OCI-LY7 (cell line): ENCODE results near the gene TUBB1. TPM values are rescaled to one million over a fixed set of nuclear protein-coding genes. Genes with fewer than 3 reads are reported as not detected.

Experiments used
- BruUV-seq: library from RNA; stranded (reverse); fragments of 400-500 nt; replicated peaks from 2 replicates; lab custom pipeline; 2021; lab: Mats Ljungman, UMichigan
- CTCF ChIA-PET: fragments of 300-600 bp; sonication (Branson Sonifier 250); formaldehyde crosslinking; loops from one replicate; lab custom pipeline; 2022; ENCODE audit warnings: antibody characterized with exemption; ENCODE audit not compliant: unreplicated experiment; lab: Charles Lee
- POLR2A ChIA-PET: fragments of 300-600 bp; sonication (Branson Sonifier 250); formaldehyde crosslinking; loops from one replicate; lab custom pipeline; 2022; ENCODE audit warnings: antibody characterized with exemption; lab: Charles Lee
- DNase-seq: peaks from one replicate; pipeline ENCODE4 v3.0.0-alpha.2; 2015; ENCODE audit warnings: low spot score
- H2AFZ ChIP-seq: fragments of 200-600 bp; sonication (generic), shearing (Covaris generic); 2 replicates; pipeline ENCODE4 v1.6.1; 2014; ENCODE audit warnings: mild to moderate bottlenecking, antibody characterized with exemption, low read length, moderate library complexity
- H3K27ac ChIP-seq: fragments of 200-600 bp; sonication (generic); 2 replicates; pipeline ENCODE4 v1.5.1; 2014; ENCODE audit warnings: mixed run types, low read depth, mild to moderate bottlenecking, moderate library complexity, low read length, inconsistent platforms; ENCODE audit not compliant: poor library complexity, severe bottlenecking
- H3K36me3 ChIP-seq: fragments of 200-600 bp; sonication (generic); 2 replicates; pipeline ENCODE4 v1.6.1; 2014; ENCODE audit warnings: mild to moderate bottlenecking, antibody characterized with exemption, low read length, moderate library complexity, mixed read lengths; ENCODE audit not compliant: insufficient read depth
- H3K4me1 ChIP-seq: fragments of 200-600 bp; sonication (generic); 2 replicates; pipeline ENCODE4 v1.5.1; 2014; ENCODE audit warnings: mild to moderate bottlenecking, low read length; ENCODE audit not compliant: insufficient read depth, poor library complexity, severe bottlenecking
- H3K4me2 ChIP-seq: fragments of 200-600 bp; sonication (generic); 2 replicates; pipeline ENCODE4 v1.6.1; 2014; ENCODE audit warnings: mild to moderate bottlenecking, low read length
- H3K4me3 ChIP-seq: fragments of 200-600 bp; sonication (generic); 2 replicates; pipeline ENCODE4 v1.5.1; 2014; ENCODE audit warnings: mild to moderate bottlenecking, low read depth, low read length; ENCODE audit not compliant: poor library complexity, severe bottlenecking
- H3K79me2 ChIP-seq: fragments of 200-600 bp; sonication (generic); 2 replicates; pipeline ENCODE4 v1.6.1; 2016; ENCODE audit warnings: low read depth, mild to moderate bottlenecking, low read length, moderate library complexity, mixed read lengths; ENCODE audit not compliant: insufficient read depth
- H3K9me2 ChIP-seq: fragments of 200-600 bp; sonication (generic); 2 replicates; pipeline ENCODE4 v1.6.1; 2016; ENCODE audit warnings: mild to moderate bottlenecking, low read length, mixed read lengths; ENCODE audit not compliant: insufficient read depth
- H3K9me3 ChIP-seq: fragments of 200-600 bp; sonication (generic); 2 replicates; pipeline ENCODE4 v1.6.1; 2014; ENCODE audit warnings: mild to moderate bottlenecking, mixed run types, low read length, mixed read lengths
- H4K20me1 ChIP-seq: fragments of 200-600 bp; sonication (generic); 2 replicates; pipeline ENCODE4 v1.6.1; 2014; ENCODE audit warnings: mild to moderate bottlenecking, antibody characterized with exemption, low read length, moderate library complexity, mixed read lengths; ENCODE audit not compliant: insufficient read depth
- CTCF ChIP-seq: fragments of 200-600 bp; sonication (generic); conservative IDR thresholded peaks from 2 replicates; pipeline ENCODE4 v1.5.1; 2014; ENCODE audit warnings: mild to moderate bottlenecking, antibody characterized with exemption, low read length, moderate library complexity, mixed read lengths
- EZH2phosphoT487 ChIP-seq: fragments of 200-600 bp; sonication (generic); IDR thresholded peaks from 2 replicates; pipeline ENCODE4 v1.6.1; 2018; ENCODE audit warnings: low read depth, borderline replicate concordance, mild to moderate bottlenecking, mixed run types, antibody characterized with exemption, low read length, moderate library complexity, mixed read lengths
- intact Hi-C: fragments of 100-400 bp; cut with micrococcal nuclease; formaldehyde crosslinking; loops from one replicate; pipeline ENCODE4 v1.10.0; 2022; ENCODE audit not compliant: unreplicated experiment
- total RNA-seq, 2 experiments: library from RNA; depleted of rRNA in 1 of 2; stranded (reverse); fragments of >200 nt in 1 of 2; shearing (Covaris generic) in 1 of 2; gene quantifications; 2 replicates each; pipeline ENCODE4 v1.2.3, GENCODE V29; 2014 to 2022

The TUBB1 gene
- total RNA-seq, 2 experiments from 2014 or later: 0.11 TPM; not detected in 1

GRCh38 chr20:58998656-58999055 is 20.6 kb upstream of the TUBB1 start:
- ChIA-PET POLR2A (no interaction called here), CTCF (no interaction called here)
- Histone ChIP-seq H3K4me3 (no peak overlapping the region), H3K36me3 (peaks cover 87% of the 10 kb centered on the region), H3K4me1 (peaks cover 6% of the 10 kb centered on the region), H3K9me2 (no peaks in the 10 kb centered on the region), H4K20me1 (peaks cover 3% of the 10 kb centered on the region; the same call in 1 of the 2 replicates), H3K79me2 (peaks cover under 1% of the 10 kb centered on the region; the same call in 1 of the 2 replicates), H3K9me3 (no peaks in the 10 kb centered on the region), H2AFZ (no peak overlapping the region), H3K27ac (no peak overlapping the region), H3K4me2 (no peak overlapping the region)
- no TSS peak for BruUV-seq
- TF ChIP-seq CTCF: no peak
- no peak for TF ChIP-seq EZH2phosphoT487
- DNase-seq: no peak
- intact Hi-C loops: no loop called here

DNA sequence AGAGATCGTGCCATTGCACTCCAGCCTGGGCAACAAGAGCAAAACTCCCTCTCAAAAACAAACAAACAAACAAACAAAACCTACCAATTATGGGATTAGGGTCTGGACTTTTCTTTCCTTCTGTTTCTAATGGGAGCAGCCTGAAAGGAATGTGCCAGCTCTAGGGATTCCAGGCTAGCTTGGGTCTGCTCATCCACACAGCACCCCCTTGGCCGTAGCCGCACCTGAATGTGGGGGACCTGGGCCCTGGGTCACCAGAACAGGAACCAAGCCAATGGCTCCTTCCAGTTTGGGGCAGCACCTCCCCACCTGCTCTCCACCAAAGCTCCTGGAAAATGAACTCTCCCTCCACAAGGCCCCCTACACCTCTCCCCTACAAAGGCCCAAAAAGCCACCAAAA is 18.9 kb upstream of the TUBB1 start:
- no peak for TF ChIP-seq EZH2phosphoT487
- no peak for TF ChIP-seq CTCF
- peaks cover 76% of the 10 kb centered on the region for H3K36me3 ChIP-seq
- no peaks in the 10 kb centered on the region for H3K9me3 ChIP-seq
- BruUV-seq: no TSS peak
- ChIA-PET CTCF (no interaction called here), POLR2A (no interaction called here)
- no peak overlapping the region for H3K27ac ChIP-seq
- H3K4me2 ChIP-seq: no peak overlapping the region
- no peak overlapping the region for H2AFZ ChIP-seq
- intact Hi-C loops: loop anchor here (10.0 kb wide), 1 partner anchor 164 kb away; the partner anchor contains the start of gene ZNF831
- peaks cover 3% of the 10 kb centered on the region; the same call in 1 of the 2 replicates for H4K20me1 ChIP-seq
- no peak for DNase-seq
- H3K4me1 ChIP-seq: peaks cover 21% of the 10 kb centered on the region
- H3K79me2 ChIP-seq: peaks cover 8% of the 10 kb centered on the region; the same call in 1 of the 2 replicates
- H3K9me2 ChIP-seq: no peaks in the 10 kb centered on the region
- no peak overlapping the region for H3K4me3 ChIP-seq

DNA sequence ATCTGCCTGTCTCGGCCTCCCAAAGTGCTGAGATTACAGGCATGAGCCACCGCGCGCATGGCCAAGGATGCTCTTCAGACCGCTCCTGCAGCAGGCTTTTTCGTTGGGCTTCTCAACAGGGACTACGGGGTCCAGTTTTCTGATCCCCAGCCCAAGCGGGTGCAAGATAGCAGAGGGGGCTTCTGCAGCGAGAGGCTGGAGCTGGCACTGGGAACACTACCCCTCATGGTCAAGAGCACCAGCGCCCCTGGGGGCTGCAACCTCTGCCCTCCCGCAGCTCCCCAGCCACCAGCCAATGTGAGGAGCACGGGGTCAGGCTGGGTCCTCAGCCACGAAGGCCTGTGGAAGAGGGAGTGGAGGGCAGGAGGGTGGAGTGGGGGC is 18.2 kb upstream of the TUBB1 start:
- H3K4me2 ChIP-seq: no peak overlapping the region
- no peaks in the 10 kb centered on the region for H3K9me3 ChIP-seq
- no peaks in the 10 kb centered on the region for H3K9me2 ChIP-seq
- no peak overlapping the region for H3K4me3 ChIP-seq
- H3K79me2 ChIP-seq: peaks cover 15% of the 10 kb centered on the region; the same call in 1 of the 2 replicates
- H3K4me1 ChIP-seq: peaks cover 28% of the 10 kb centered on the region
- no peak overlapping the region for H3K27ac ChIP-seq
- H2AFZ ChIP-seq: no peak overlapping the region
- peaks cover under 1% of the 10 kb centered on the region; the same call in 1 of the 2 replicates for H4K20me1 ChIP-seq
- no TSS peak for BruUV-seq
- CTCF ChIA-PET: no interaction called here
- POLR2A ChIA-PET: no interaction called here
- peaks cover 69% of the 10 kb centered on the region for H3K36me3 ChIP-seq
- intact Hi-C loops: loop anchor here (10.0 kb wide), 1 partner anchor 164 kb away; the partner anchor contains the start of gene ZNF831
- DNase-seq: no peak
- TF ChIP-seq EZH2phosphoT487: no peak
- no peak for TF ChIP-seq CTCF
